Measurements from ENCODE around the gene PPARA. TPM values are rescaled to one million over a fixed set of nuclear protein-coding genes. Genes with fewer than 3 reads are reported as not detected.

The PPARA gene
- polyA plus RNA-seq, 3 donors = 3.7 to 6.3 (median 4.9) TPM

- WGBS (ENCODE audit: insufficient coverage) = 98% methylated on average over 9 of the region's 10 CpGs
- H3K4me1 Mint-ChIP-seq = peaks cover 19% of the 10 kb centered on the region
- no peak overlapping the region for H3K4me3 Mint-ChIP-seq
- Histone ChIP-seq H3K9me3 (replicated peaks in 1 of 2; ENCODE audit: control insufficient read depth in 1 of 2, insufficient read depth in 1 of 2, low read length in 2 of 2) (no peaks in the 10 kb centered on the region), H3K27ac (ENCODE audit: low read depth in 1 of 2, low read length in 2 of 2) (no peak overlapping the region), H2AFZ (ENCODE audit: insufficient read depth, low read depth, low read length, poor library complexity, severe bottlenecking) (no peak overlapping the region), H3K27me3 (ENCODE audit: control insufficient read depth in 2 of 2, insufficient read depth in 2 of 2, low read length in 2 of 2) (no peaks in the 10 kb centered on the region), H3K9ac (ENCODE audit: insufficient read depth, low read length, poor library complexity, severe bottlenecking) (no peak overlapping the region), H3K79me2 (ENCODE audit: insufficient read depth, low read length) (peaks cover 4% of the 10 kb centered on the region), H4K20me1 (ENCODE audit: insufficient read depth, low read length) (no peaks in the 10 kb centered on the region), H3K4me3 (replicated peaks in 1 of 3; ENCODE audit: low read depth in 2 of 3, low read length in 3 of 3) (no peak overlapping the region), H3K4me1 (ENCODE audit: control insufficient read depth in 1 of 2, insufficient read depth in 2 of 2, low read length in 2 of 2) (peaks cover 21 to 28% of the 10 kb centered on the region in 2 donors), H3K4me2 (replicated peaks; ENCODE audit: extremely low read depth, low read length, poor library complexity, severe bottlenecking) (no peak overlapping the region), H3K36me3 (replicated peaks in 1 of 2; ENCODE audit: control insufficient read depth in 1 of 2, insufficient read depth in 2 of 2, low read length in 2 of 2) (peaks cover 9 to 24% of the 10 kb centered on the region in 2 donors)
- H3K36me3 Mint-ChIP-seq = peaks cover 22 to 23% of the 10 kb centered on the region in 2 donors
- H3K27me3 Mint-ChIP-seq (ENCODE audit: low read depth in 3 of 3) = peaks cover 0 to 2% (median 0%) of the 10 kb centered on the region in 3 donors
- no peak for DNase-seq
- H3K9me3 Mint-ChIP-seq = peaks cover 0 to 3% (median 0%) of the 10 kb centered on the region in 7 donors
- intact Hi-C loops (cut with micrococcal nuclease) = no loop called here
- TF ChIP-seq CTCF (IDR thresholded peaks at IDR 0.05) = no peak
- no peak overlapping the region for H3K27ac Mint-ChIP-seq
These were observed 95.9 kb downstream of the PPARA start for GRCh38 chr22:46246178-46246577.

- H3K36me3 Mint-ChIP-seq = peaks cover 22 to 23% of the 10 kb centered on the region in 2 donors
- H3K27me3 Mint-ChIP-seq (ENCODE audit: low read depth in 3 of 3) = peaks cover 0 to 2% (median 0%) of the 10 kb centered on the region in 3 donors
- H3K27ac Mint-ChIP-seq = no peak overlapping the region
- Histone ChIP-seq H3K27ac (ENCODE audit: low read depth in 1 of 2, low read length in 2 of 2) (no peak overlapping the region), H3K9ac (ENCODE audit: insufficient read depth, low read length, poor library complexity, severe bottlenecking) (no peak overlapping the region), H3K4me2 (replicated peaks; ENCODE audit: extremely low read depth, low read length, poor library complexity, severe bottlenecking) (no peak overlapping the region), H3K4me3 (replicated peaks in 1 of 3; ENCODE audit: low read depth in 2 of 3, low read length in 3 of 3) (no peak overlapping the region), H3K4me1 (ENCODE audit: control insufficient read depth in 1 of 2, insufficient read depth in 2 of 2, low read length in 2 of 2) (peaks cover 18 to 24% of the 10 kb centered on the region in 2 donors), H3K9me3 (replicated peaks in 1 of 2; ENCODE audit: control insufficient read depth in 1 of 2, insufficient read depth in 1 of 2, low read length in 2 of 2) (no peaks in the 10 kb centered on the region), H2AFZ (ENCODE audit: insufficient read depth, low read depth, low read length, poor library complexity, severe bottlenecking) (no peak overlapping the region), H4K20me1 (ENCODE audit: insufficient read depth, low read length) (no peaks in the 10 kb centered on the region), H3K36me3 (replicated peaks in 1 of 2; ENCODE audit: control insufficient read depth in 1 of 2, insufficient read depth in 2 of 2, low read length in 2 of 2) (peaks cover 9 to 24% of the 10 kb centered on the region in 2 donors), H3K79me2 (ENCODE audit: insufficient read depth, low read length) (peaks cover 4% of the 10 kb centered on the region), H3K27me3 (ENCODE audit: control insufficient read depth in 2 of 2, insufficient read depth in 2 of 2, low read length in 2 of 2) (no peaks in the 10 kb centered on the region)
- no peak overlapping the region for H3K4me3 Mint-ChIP-seq
- TF ChIP-seq CTCF (IDR thresholded peaks at IDR 0.05) = no peak
- WGBS (ENCODE audit: insufficient coverage) = 90% methylated on average over 2 of the region's 2 CpGs
- intact Hi-C loops (cut with micrococcal nuclease) = no loop called here
- no peak for DNase-seq
- peaks cover 23% of the 10 kb centered on the region for H3K4me1 Mint-ChIP-seq
- H3K9me3 Mint-ChIP-seq = peaks cover 0 to 3% (median 0%) of the 10 kb centered on the region in 7 donors
These were observed 97.2 kb downstream of the PPARA start for GRCh38 chr22:46247443-46247975.
